Ishikawa (cell line): ENCODE data around the gene THSD4.

ENCODE experiments used
- CEBPB ChIP-seq: IDR thresholded peaks from 2 replicates; pipeline ENCODE4 v1.6.1; 2012
- CREB1 ChIP-seq: IDR thresholded peaks from 2 replicates; pipeline ENCODE4 v1.6.1; 2012; ENCODE audit warnings: low read depth
- EGR1 ChIP-seq: IDR thresholded peaks from 2 replicates; pipeline ENCODE4 v1.6.1; 2012
- EP300 ChIP-seq: IDR thresholded peaks from 2 replicates; pipeline ENCODE4 v1.6.1; 2012; ENCODE audit warnings: borderline replicate concordance
- FOXM1 ChIP-seq: IDR thresholded peaks from 2 replicates; pipeline ENCODE4 v1.6.1; 2012; ENCODE audit warnings: low read depth, borderline replicate concordance
- NFIC ChIP-seq: IDR thresholded peaks from 2 replicates; pipeline ENCODE4 v1.6.1; 2012
- RAD21 ChIP-seq: IDR thresholded peaks from 2 replicates; pipeline ENCODE4 v1.6.1; 2012; ENCODE audit warnings: low read depth
- TAF1 ChIP-seq: IDR thresholded peaks from 2 replicates; pipeline ENCODE4 v1.6.1; 2012; ENCODE audit warnings: low read depth, mild to moderate bottlenecking
- TCF12 ChIP-seq: IDR thresholded peaks from 2 replicates; pipeline ENCODE4 v1.6.1; 2012; ENCODE audit warnings: low read depth
- TEAD4 ChIP-seq: IDR thresholded peaks from 2 replicates; pipeline ENCODE4 v1.6.1; 2012
- YY1 ChIP-seq: IDR thresholded peaks from 2 replicates; pipeline ENCODE4 v1.6.1; 2012; ENCODE audit warnings: low read depth
- ZBTB7A ChIP-seq: IDR thresholded peaks from 2 replicates; pipeline ENCODE4 v1.6.1; 2012; ENCODE audit warnings: low read depth
- TF ChIP-seq, protein P1 (sequence below): IDR thresholded peaks from 2 replicates; pipeline ENCODE4 v1.6.1; 2012; ENCODE audit warnings: low read depth, mild to moderate bottlenecking
- TF ChIP-seq, protein P2 (sequence below): IDR thresholded peaks from 2 replicates; pipeline ENCODE4 v1.6.1; 2012
- TF ChIP-seq, protein P3 (sequence below): IDR thresholded peaks from 2 replicates; pipeline ENCODE4 v1.6.1; 2012

THSD4 gene

DNA sequence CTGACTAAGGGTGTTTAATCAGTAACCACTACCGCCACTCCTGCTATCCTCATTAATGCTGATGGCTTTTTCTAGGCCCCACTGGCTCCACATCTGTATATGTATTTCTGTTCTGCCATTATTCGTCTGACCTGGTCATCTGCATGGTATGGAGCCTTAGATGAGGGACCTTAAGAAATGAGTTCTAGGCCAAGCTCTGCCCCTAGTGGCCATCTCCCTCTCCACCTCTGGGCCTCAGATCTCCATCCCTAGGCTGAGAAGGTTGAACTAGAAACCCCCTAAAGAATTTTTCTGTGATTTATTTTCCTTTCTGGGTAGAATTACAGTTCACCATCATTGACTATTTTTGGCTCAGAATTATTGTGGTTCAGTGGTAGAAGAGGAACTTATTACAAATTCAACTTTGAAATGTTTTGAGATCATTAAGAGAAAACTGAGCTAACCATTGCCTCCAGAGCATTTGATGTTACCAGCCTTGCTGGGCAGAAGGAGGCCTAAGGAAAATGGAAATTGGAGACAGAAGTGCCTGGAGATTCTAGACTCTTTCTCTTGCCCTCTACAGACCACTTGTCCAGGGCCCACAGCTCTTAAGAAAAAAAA is 369.9 kb downstream of the THSD4 start:
- no peak for TF ChIP-seq EGR1
- TF ChIP-seq RAD21, result peak; percentile 27; the same call in 1 of the 2 replicates

DNA sequence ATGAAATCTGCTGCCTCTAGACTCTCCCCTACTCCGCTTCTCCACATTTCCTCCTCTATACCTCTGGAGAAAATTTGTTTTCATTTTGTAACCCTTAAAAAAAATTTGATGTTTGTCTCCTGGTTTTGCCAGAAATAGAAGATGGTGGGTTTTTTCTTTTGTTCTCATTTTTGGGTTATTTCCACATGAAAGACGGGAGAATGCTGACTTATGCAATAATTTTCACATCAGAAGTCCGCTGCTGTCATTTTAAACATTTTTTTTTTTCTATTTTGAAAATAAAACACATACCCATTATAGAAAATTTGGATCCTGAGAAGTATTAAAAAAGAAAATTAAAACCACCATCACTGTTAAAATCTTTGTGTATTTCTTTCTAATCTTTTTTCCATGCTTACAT is 374.3 kb downstream of the THSD4 start:
- no peak for TF ChIP-seq EP300
- no peak for TF ChIP-seq TAF1
- TF ChIP-seq CREB1, result no peak
- no peak for TF ChIP-seq EGR1
- no peak for TF ChIP-seq YY1
- TF ChIP-seq TEAD4, result no peak
- TF ChIP-seq ZBTB7A, result no peak
- no peak for TF ChIP-seq TCF12
- no peak for TF ChIP-seq NFIC
- TF ChIP-seq, protein P1, sequence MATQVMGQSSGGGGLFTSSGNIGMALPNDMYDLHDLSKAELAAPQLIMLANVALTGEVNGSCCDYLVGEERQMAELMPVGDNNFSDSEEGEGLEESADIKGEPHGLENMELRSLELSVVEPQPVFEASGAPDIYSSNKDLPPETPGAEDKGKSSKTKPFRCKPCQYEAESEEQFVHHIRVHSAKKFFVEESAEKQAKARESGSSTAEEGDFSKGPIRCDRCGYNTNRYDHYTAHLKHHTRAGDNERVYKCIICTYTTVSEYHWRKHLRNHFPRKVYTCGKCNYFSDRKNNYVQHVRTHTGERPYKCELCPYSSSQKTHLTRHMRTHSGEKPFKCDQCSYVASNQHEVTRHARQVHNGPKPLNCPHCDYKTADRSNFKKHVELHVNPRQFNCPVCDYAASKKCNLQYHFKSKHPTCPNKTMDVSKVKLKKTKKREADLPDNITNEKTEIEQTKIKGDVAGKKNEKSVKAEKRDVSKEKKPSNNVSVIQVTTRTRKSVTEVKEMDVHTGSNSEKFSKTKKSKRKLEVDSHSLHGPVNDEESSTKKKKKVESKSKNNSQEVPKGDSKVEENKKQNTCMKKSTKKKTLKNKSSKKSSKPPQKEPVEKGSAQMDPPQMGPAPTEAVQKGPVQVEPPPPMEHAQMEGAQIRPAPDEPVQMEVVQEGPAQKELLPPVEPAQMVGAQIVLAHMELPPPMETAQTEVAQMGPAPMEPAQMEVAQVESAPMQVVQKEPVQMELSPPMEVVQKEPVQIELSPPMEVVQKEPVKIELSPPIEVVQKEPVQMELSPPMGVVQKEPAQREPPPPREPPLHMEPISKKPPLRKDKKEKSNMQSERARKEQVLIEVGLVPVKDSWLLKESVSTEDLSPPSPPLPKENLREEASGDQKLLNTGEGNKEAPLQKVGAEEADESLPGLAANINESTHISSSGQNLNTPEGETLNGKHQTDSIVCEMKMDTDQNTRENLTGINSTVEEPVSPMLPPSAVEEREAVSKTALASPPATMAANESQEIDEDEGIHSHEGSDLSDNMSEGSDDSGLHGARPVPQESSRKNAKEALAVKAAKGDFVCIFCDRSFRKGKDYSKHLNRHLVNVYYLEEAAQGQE, result no peak
- TF ChIP-seq, protein P2, sequence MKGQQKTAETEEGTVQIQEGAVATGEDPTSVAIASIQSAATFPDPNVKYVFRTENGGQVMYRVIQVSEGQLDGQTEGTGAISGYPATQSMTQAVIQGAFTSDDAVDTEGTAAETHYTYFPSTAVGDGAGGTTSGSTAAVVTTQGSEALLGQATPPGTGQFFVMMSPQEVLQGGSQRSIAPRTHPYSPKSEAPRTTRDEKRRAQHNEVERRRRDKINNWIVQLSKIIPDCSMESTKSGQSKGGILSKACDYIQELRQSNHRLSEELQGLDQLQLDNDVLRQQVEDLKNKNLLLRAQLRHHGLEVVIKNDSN, result no peak
- no peak for TF ChIP-seq RAD21
- TF ChIP-seq CEBPB, result no peak
- TF ChIP-seq, protein P3, sequence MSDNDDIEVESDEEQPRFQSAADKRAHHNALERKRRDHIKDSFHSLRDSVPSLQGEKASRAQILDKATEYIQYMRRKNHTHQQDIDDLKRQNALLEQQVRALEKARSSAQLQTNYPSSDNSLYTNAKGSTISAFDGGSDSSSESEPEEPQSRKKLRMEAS, result no peak
- no peak for TF ChIP-seq FOXM1

DNA sequence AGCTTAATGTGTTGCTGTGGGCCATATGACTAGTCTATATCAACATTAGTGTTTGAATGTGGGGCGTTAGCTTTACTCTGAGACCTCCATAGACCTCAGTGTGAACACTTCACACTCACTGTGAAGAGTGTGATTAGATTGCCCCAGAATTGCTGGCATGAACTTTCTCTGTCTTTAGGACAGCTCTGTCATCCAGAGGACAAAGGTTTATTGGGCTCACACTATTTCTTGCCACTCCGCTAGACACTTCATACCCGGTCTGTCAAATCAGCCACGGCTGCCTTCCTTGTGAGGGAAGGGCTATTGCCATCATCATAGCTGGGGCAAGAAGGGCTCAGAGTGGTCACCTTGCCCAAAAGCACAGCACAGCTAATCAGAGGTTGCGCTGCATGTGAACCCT is 378.3 kb downstream of the THSD4 start:
- TF ChIP-seq RAD21 (no peak), CEBPB (no peak), CREB1 (no peak), EP300 (no peak), YY1 (no peak)
- TF ChIP-seq, protein P2, result no peak

DNA sequence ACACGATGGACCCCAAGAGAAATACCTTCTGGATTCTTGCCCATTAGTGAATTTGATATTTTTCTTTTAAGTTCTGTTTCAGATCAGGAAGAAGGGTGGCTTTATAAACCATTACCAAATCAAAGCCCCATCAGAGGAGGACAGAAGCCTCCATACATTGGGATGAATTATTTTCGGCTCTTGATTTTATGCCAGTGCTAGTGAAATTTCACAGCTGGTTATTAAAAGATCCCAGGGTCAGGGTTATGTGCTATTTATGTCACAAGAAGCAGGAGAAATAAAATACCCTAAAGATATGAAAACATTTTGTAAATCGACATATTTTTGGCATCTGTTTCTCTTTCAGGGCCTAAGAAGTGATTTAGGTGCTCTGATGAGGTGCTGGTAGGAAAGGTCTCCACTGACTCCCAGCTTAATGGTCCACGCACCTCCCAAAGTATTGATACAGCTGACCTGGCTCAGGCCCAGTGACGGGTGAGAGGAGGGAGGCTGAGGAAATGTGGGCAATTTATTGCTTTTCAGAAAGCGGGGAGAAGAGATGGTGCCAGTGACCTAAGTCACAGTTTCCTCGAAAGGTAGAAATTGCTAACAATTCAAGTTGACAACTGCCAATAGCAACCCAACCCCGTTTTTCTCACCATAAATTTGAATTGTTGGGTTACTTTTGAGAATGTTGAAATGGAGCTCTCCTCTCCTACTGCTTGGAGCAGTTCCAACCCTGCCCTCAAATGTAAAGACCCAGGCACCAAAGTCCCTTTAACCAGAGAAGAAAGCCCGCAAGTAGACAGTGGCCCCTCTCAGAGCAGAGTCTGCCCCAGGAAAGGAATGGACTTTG is 379.5 kb downstream of the THSD4 start:
- TF ChIP-seq, protein P2, result no peak
- TF ChIP-seq CEBPB (no peak), TCF12 (no peak), RAD21 (no peak), NFIC (no peak), EP300 (no peak), FOXM1 (no peak), CREB1 (no peak), ZBTB7A (no peak), YY1 (no peak), EGR1 (no peak), TEAD4 (no peak), TAF1 (no peak)
- TF ChIP-seq, protein P1, result no peak
- TF ChIP-seq, protein P3, result no peak

DNA sequence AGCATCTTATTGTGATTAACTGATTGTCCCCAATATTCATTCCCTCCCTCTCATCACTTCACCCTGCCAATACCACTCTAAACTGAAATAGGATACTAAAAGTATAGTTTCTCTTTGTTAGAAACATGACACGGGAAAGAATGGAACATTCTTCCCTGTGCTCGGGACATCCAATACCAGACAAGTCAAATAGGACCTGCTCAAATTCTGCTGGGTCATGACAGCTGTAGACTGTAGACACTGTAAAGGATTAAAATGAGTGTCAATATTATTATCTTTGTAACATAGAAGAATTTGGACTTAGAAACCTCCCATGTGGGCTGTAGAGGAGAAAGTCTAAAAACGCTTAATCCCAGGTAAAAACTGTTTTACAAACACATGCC is 380.1 kb downstream of the THSD4 start:
- TF ChIP-seq, protein P2, result no peak
- TF ChIP-seq, protein P3, result no peak
